AG09319 (cell line): Measurements from ENCODE around the gene CUX1.

Source experiments
- DNase-seq: peaks from one replicate; pipeline ENCODE4 v3.0.0-alpha.2; 2010; ENCODE audit warnings: low read depth; ENCODE audit errors: extremely low read depth
- CTCF ChIP-seq: IDR thresholded peaks from 2 replicates; pipeline ENCODE4 v1.5.1; 2011; ENCODE audit warnings: low read depth, mild to moderate bottlenecking, inconsistent platforms, low read length, moderate library complexity

Gene CUX1

DNA sequence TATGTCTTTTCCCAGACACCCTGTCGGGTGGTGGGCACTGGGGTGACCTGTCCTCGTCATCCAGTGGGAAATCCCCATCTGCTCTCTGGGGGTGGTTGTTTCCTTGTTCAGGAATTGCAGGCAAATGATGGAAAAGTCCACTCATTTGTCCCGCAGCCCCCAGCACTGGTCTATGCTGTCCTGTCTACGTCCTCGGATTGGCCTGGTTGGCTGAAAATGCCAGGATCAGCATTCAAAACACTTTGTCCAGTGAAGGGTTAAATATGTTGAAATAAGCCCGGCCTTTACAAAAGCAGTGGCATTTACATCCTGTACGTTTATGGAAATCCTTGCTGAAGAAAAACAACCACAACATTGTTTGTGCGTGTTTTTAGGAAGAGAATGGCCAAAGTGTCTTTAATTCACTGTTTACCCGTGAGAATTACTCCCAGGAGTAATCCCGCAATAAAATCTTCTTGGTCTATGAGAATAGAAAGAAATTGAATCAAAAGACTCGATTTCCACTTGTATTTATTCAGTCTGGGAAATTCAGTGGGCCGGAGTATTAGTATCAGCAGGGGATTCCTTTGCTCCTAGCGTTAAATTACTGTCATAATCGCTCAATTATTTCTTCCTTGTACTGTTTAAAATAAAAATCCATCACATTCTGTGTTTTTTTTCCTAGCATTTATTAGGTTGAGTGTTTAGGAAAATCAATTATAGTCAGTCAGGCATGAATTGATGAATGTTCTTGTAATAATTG is 352.4 kb downstream of the CUX1 start:
- DNase-seq: no peak
- no peak for TF ChIP-seq CTCF

GRCh38 chr7:102170393-102170970 is 353.1 kb downstream of the CUX1 start:
- DNase-seq: no peak
- no peak for TF ChIP-seq CTCF

- DNase-seq: no peak
- TF ChIP-seq CTCF: no peak
These were observed 356.2 kb downstream of the CUX1 start for GRCh38 chr7:102173669-102174068.

DNA sequence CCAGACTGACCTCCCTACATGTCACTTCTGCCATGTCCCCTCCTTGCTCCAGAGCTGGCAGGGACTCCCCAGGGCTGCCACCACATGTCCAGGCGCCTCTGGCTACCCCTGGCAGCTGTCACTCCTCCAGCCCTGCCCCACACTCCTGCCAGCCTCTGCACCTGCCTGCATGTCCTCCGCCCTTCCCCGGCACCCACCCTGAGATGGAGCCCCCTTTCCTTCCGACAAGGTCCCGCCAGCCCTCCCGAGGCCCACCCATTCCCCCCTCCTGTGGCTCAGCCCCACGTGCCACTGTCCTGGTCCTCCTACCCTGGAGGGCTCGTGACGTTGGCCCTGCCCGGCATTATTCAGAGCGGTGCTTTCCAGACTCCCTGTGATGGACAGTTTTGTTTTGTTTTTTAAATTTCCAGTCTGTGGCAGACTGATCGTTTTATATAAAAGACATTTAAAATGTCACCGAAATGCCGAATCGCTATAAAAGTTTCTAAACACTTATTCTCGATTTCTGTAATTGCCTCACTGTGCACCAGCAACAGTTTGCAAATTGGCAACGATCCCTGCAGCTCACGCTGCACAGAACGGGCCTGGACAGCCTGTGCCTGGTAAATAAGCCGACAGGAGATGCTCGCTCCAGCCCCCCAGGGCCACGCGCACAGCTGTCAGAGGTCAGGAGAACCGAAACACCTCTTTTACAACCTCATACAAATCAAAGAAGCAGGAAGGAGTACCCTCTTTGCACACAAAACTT is 358.2 kb downstream of the CUX1 start:
- DNase-seq: no peak
- TF ChIP-seq CTCF: no peak

DNA sequence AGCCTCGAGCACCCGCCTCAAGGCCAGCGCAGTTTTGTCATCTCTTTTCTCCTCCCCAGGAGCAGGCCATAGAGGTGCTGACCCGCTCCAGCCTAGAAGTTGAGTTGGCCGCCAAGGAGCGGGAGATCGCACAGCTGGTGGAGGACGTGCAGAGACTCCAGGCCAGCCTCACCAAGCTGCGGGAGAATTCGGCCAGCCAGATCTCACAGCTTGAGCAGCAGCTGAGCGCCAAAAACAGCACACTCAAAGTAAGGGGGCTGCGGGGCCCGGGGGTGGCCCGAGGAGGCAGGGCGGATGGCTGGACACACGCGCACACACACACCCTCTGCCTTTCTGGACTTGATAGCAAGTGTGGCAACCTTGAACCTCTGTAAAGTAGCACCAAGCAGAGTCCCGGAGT is 361.0 kb downstream of the CUX1 start:
- TF ChIP-seq CTCF: no peak
- no peak for DNase-seq

GRCh38 chr7:102180727-102181126 is 363.3 kb downstream of the CUX1 start:
- no peak for TF ChIP-seq CTCF
- DNase-seq: no peak

DNA sequence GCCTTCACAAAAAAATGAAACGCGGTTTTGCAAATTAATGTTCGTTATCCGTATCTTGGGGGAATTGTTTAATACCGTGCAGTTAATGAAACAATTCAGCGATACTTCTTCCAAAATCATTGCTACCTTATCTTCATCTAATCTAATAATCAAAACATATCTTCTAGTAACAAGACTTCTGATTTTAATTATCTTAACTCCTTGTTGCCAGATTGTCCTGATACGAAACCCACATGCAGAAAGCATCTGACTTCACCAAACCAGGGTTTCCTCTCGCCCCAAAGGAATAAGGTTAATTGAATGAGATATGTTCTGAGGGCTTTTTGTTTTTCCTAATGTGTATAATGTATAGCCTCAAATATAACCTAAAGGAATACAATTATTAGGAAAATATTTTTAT is 364.1 kb downstream of the CUX1 start:
- no peak for DNase-seq

More for the DNA sequence above, 364.1 kb downstream of the CUX1 start:
- no peak for TF ChIP-seq CTCF
